Erythroblast (primary cell): Measurements from ENCODE around the gene CTSV.
"Not testable (repeated sequence)": the region's sequence is repeated elsewhere in the genome, so short reads cannot be mapped to it uniquely, and the experiment has no call there.

Experiments
- DNase-seq, 2 experiments: peaks; one replicate each; lab custom pipeline; 2025; lab: John Stamatoyannopoulos, UW

CTSV gene

DNA sequence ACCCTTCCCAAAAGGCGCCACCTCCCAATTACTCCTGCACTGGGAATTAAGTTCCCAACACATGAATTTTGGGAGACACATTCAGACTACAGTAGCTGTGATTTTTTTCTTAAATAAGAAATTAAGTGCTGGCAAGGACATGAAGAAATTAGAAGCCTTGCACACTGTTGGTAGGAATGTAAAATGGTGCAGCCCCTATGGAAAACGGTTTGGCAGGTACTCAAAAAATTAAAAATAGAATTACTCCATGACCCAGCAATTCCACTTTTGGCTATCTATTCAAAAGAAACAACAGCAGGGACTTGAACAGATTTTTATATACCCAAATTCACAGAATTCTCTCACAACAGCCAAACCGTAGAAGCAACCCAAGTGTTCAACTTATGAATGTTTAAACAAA, 54.8 kb downstream of the CTSV start:
- not testable (repeated sequence) for DNase-seq

DNA sequence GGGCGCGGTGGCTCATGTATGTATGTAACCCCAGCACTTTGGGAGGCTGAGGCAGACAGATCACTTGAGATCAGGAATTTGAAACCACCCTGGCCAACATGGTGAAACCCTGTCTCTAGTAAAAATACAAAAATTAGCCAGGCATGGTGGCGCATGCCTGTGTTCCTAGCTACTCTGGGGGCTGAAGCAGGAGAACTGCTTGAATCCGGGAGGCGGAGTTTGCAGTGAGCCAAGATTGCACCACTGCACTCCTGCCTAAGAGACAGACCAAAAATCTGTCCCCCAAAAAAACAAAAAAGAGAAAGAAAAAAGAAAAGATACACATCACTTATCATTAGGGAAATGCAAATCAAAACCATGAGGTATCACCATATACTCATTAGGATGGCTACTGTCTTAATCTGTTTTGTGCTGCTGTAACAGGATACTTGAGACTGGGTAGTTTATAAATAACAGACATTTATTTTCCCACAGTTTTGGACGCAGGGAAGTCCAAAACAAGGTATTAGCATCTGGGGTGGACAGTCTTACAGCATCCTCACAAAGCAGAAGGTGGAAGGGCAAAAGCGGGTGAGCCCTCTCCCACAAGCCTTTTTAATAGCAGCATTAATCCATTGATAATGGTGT, 55.3 kb downstream of the CTSV start:
- DNase-seq: not testable (repeated sequence)
